PFSK-1 (cell line): ENCODE results near the gene OPA3.

ENCODE experiments used
- FOXP2 ChIP-seq: optimal IDR thresholded peaks from 2 replicates; pipeline ENCODE3; 2011; ENCODE audit warnings: borderline replicate concordance, control low read depth, inconsistent platforms; ENCODE audit not compliant: insufficient read depth; ENCODE audit errors: extremely low read length, extremely low read depth
- POLR2AphosphoS5 ChIP-seq: IDR thresholded peaks from 2 replicates; pipeline ENCODE4 v1.6.1; 2012; ENCODE audit warnings: low read depth, mild to moderate bottlenecking, control low read depth, low read length, moderate library complexity
- TAF1 ChIP-seq: IDR thresholded peaks from 2 replicates; pipeline ENCODE4 v1.6.1; 2012; ENCODE audit warnings: low read length, control low read depth, borderline replicate concordance; ENCODE audit not compliant: insufficient read depth
- TF ChIP-seq, protein P1 (sequence below), 2 experiments: IDR thresholded peaks; 2 replicates each; pipeline versions ENCODE4 v1.6.1 to v1.8.0; 2011 to 2012; ENCODE audit warnings: low read depth in 2 of 2, low read length in 2 of 2, control low read depth in 1 of 2, inconsistent platforms in 1 of 2, mild to moderate bottlenecking in 1 of 2, moderate library complexity in 1 of 2; ENCODE audit not compliant: insufficient read depth in 1 of 2

- TF ChIP-seq TAF1 (no peak), POLR2AphosphoS5 (no peak), FOXP2 (no peak)
- TF ChIP-seq, protein P1, sequence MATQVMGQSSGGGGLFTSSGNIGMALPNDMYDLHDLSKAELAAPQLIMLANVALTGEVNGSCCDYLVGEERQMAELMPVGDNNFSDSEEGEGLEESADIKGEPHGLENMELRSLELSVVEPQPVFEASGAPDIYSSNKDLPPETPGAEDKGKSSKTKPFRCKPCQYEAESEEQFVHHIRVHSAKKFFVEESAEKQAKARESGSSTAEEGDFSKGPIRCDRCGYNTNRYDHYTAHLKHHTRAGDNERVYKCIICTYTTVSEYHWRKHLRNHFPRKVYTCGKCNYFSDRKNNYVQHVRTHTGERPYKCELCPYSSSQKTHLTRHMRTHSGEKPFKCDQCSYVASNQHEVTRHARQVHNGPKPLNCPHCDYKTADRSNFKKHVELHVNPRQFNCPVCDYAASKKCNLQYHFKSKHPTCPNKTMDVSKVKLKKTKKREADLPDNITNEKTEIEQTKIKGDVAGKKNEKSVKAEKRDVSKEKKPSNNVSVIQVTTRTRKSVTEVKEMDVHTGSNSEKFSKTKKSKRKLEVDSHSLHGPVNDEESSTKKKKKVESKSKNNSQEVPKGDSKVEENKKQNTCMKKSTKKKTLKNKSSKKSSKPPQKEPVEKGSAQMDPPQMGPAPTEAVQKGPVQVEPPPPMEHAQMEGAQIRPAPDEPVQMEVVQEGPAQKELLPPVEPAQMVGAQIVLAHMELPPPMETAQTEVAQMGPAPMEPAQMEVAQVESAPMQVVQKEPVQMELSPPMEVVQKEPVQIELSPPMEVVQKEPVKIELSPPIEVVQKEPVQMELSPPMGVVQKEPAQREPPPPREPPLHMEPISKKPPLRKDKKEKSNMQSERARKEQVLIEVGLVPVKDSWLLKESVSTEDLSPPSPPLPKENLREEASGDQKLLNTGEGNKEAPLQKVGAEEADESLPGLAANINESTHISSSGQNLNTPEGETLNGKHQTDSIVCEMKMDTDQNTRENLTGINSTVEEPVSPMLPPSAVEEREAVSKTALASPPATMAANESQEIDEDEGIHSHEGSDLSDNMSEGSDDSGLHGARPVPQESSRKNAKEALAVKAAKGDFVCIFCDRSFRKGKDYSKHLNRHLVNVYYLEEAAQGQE (IDR thresholded peaks at IDR 0.05; ENCODE audit: insufficient read depth in 1 of 2, low read depth in 2 of 2, low read length in 2 of 2) = no peak
These were observed 95.9 kb downstream of the OPA3 start for GRCh38 chr19:45488708-45489107.
